BLaER1 treated with 17β-estradiol and CSF1 and Interleukin-3, amounts not matched to agents 10 nM and 100 nM (cell line): ENCODE measurements around the gene PTP4A2.
"Not testable (repeated sequence)": the region's sequence is repeated elsewhere in the genome, so short reads cannot be mapped to it uniquely, and the experiment has no call there.

Experiments used
- H3K27ac ChIP-seq, 11 experiments: shearing (Covaris generic); formaldehyde crosslinking; 2 replicates each; pipeline ENCODE4 v1.8.1; 2022
- H3K27me3 ChIP-seq, 11 experiments: shearing (Covaris generic); formaldehyde crosslinking; 2 replicates each; pipeline ENCODE4 v1.8.1; 2022
- H3K36me3 ChIP-seq, 11 experiments: shearing (Covaris generic); formaldehyde crosslinking; 2 replicates each; pipeline ENCODE4 v1.8.1; 2022
- H3K4me1 ChIP-seq, 10 experiments: shearing (Covaris generic); formaldehyde crosslinking; 2 replicates each; pipeline ENCODE4 v1.8.1; 2022
- H3K4me2 ChIP-seq, 11 experiments: shearing (Covaris generic); formaldehyde crosslinking; 2 replicates each; pipeline ENCODE4 v1.8.1; 2022
- H3K4me3 ChIP-seq, 10 experiments: shearing (Covaris generic); formaldehyde crosslinking; 2 replicates each; pipeline ENCODE4 v1.8.1; 2022
- H3K9ac ChIP-seq, 11 experiments: shearing (Covaris generic); formaldehyde crosslinking; 2 replicates each; pipeline ENCODE4 v1.8.1; 2022
- H3K9me3 ChIP-seq, 11 experiments: shearing (Covaris generic); formaldehyde crosslinking; replicated peaks in 1 of 11; 2 replicates each; pipeline ENCODE4 v1.8.1; 2022
- H4K20me1 ChIP-seq, 11 experiments: shearing (Covaris generic); formaldehyde crosslinking; 2 replicates each; pipeline ENCODE4 v1.8.1; 2022
- Cebpa-rat ChIP-seq, 11 experiments: shearing (Covaris generic); IDR thresholded peaks; 2 replicates each; pipeline ENCODE4 v1.8.1; 2022

PTP4A2 gene

GRCh38 chr1:31931593-31932225 is 6.5 kb downstream of the PTP4A2 start:
- Histone ChIP-seq H4K20me1 (peaks cover 95 to 100% (median 99%) of the 10 kb centered on the region in 11 experiments), H3K36me3 (peaks cover 3 to 34% (median 10%) of the 10 kb centered on the region in 11 experiments; a peak in 11 of 22 replicates), H3K27me3 (no peaks in the 10 kb centered on the region), H3K9me3 (no peaks in the 10 kb centered on the region), H3K27ac (peak overlapping the region; percentile 1 to 75 (median 64); a peak in 21 of 22 replicates), H3K4me1 (peaks cover 92 to 98% (median 97%) of the 10 kb centered on the region in 10 experiments), H3K4me2 (peak overlapping the region; percentile 33 to 99 (median 88)), H3K9ac (peak overlapping the region in 7 of 11 experiments; percentile 23 to 54 (median 29); a peak in 9 of 22 replicates), H3K4me3 (peak overlapping the region in 4 of 10 experiments; percentile 6 to 30 (median 26); a peak in 3 of 20 replicates)
- no peak for TF ChIP-seq Cebpa-rat (IDR thresholded peaks at IDR 0.05)

DNA sequence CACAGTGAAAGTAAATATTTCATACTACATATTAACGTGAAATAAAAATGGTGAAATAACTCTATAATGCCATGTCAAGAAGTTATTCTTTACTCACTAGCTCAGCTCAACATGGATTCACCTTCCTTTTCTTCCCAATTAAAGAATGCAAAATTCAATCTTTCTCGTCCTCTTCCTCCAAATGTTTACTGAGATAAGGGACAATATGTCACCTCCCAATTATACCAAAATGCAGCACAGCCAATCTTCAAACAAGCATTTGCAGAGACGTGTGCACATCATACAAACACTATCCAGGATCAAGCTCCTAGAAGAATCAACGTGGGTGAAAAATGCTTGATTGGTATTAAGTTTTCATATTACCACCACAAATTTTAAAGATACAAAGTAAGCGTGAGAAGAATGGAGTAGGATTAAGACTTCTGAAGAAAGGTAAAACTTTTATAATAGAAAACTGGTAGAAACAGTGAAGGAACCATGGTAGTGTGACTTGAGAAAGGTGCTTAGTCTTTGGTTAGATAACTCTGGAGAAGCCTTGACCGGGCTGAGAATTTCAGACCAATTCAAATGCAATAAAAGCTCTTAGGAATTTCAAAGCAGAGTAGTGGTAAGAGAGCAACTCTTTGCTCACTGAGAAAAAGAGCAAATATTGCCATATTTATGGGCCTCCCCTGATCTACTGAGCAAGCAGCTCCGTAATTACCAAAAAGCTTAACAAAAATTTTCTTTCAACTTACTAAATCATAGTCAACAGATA is 7.2 kb downstream of the PTP4A2 start:
- H3K4me3 ChIP-seq, result peak overlapping the region in 3 of 10 experiments; percentile 25 to 30 (median 27); a peak in 5 of 20 replicates
- H3K27ac ChIP-seq, result peak overlapping the region; percentile 15 to 75 (median 64); a peak in 21 of 22 replicates
- no peaks in the 10 kb centered on the region for H3K27me3 ChIP-seq
- H3K4me1 ChIP-seq, result peaks cover 91 to 100% (median 97%) of the 10 kb centered on the region in 10 experiments
- peaks cover 3 to 37% (median 10%) of the 10 kb centered on the region in 11 experiments; a peak in 11 of 22 replicates for H3K36me3 ChIP-seq
- H3K9me3 ChIP-seq, result no peaks in the 10 kb centered on the region
- peak overlapping the region in 7 of 11 experiments; percentile 23 to 54 (median 29); a peak in 9 of 22 replicates for H3K9ac ChIP-seq
- no peak for TF ChIP-seq Cebpa-rat (IDR thresholded peaks at IDR 0.05)
- peaks cover 94 to 100% (median 99%) of the 10 kb centered on the region in 11 experiments for H4K20me1 ChIP-seq
- peak overlapping the region; percentile 43 to 99 (median 88) for H3K4me2 ChIP-seq

- peaks cover 77 to 100% (median 88%) of the 10 kb centered on the region in 10 experiments for H3K4me1 ChIP-seq
- no peak overlapping the region for H3K4me3 ChIP-seq
- TF ChIP-seq Cebpa-rat (IDR thresholded peaks at IDR 0.05), result no peak
Measured at GRCh38 chr1:31927661-31927980, 10.5 kb downstream of the PTP4A2 start.

DNA sequence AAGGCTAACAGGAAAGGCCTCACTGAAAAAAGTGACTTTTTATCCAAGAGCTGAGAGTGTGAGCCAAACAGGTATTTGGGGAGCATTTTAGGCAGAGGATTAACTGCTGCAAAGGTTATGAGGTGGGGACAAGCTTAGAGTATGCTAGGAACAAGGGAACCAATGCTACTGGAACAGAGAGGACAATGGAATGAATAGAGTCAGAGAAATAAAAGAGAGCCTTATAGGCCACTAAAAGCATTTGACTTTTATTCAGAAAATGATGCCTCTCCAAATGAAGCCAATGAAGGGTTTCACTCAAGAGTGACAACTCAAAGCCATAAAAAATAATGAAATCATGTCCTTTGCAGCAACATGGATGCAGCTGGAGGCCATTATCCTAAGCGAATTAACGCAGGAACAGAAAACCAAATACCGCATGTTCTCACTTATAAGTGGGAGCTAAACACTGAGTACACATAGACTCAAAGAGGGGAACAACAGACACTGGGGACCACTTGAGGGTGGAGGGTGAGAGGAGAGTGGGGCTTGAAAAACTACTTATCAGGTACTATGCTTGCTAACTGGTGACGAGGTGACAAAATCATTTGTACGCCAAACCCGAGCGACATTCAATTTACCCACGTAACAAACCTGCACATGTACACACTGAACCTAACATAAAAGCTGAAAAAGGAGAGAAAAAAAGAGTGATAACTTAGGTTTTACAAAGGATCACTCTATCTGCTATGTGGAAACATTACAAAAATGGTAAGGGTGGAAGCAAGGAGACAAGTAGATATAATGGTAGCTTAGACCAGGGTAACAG is 11.1 kb downstream of the PTP4A2 start:
- Histone ChIP-seq H3K36me3 (peaks cover 11 to 65% (median 27%) of the 10 kb centered on the region in 11 experiments; a peak in 17 of 22 replicates), H3K27me3 (no peaks in the 10 kb centered on the region), H3K9ac (peak overlapping the region in 3 of 11 experiments; percentile 20 to 46 (median 45); a peak in 4 of 22 replicates), H3K9me3 (no peaks in the 10 kb centered on the region), H3K4me1 (peaks cover 73 to 100% (median 86%) of the 10 kb centered on the region in 10 experiments), H3K4me2 (peak overlapping the region; percentile 33 to 99 (median 52)), H3K4me3 (peak overlapping the region in 2 of 10 experiments; percentile 1 to 4; a peak in 1 of 20 replicates), H3K27ac (peak overlapping the region in 9 of 11 experiments; percentile 2 to 59 (median 41); a peak in 12 of 22 replicates), H4K20me1 (peaks cover 90 to 100% (median 99%) of the 10 kb centered on the region in 11 experiments)
- no peak for TF ChIP-seq Cebpa-rat (IDR thresholded peaks at IDR 0.05)

More at GRCh38 chr1:31927661-31927980, 10.5 kb downstream of the PTP4A2 start:
- Histone ChIP-seq H4K20me1 (peaks cover 90 to 100% (median 99%) of the 10 kb centered on the region in 11 experiments), H3K9me3 (no peaks in the 10 kb centered on the region), H3K4me2 (peak overlapping the region in 10 of 11 experiments; percentile 33 to 99 (median 52); a peak in 14 of 22 replicates), H3K27ac (peak overlapping the region in 4 of 11 experiments; percentile 17 to 59 (median 40); a peak in 5 of 22 replicates), H3K27me3 (no peaks in the 10 kb centered on the region), H3K36me3 (peaks cover 11 to 59% (median 25%) of the 10 kb centered on the region in 11 experiments; a peak in 17 of 22 replicates), H3K9ac (peak overlapping the region in 1 of 11 experiments; percentile 46; a peak in 2 of 22 replicates)

GRCh38 chr1:31926252-31926651 is 11.9 kb downstream of the PTP4A2 start:
- peaks cover 65 to 100% (median 86%) of the 10 kb centered on the region in 10 experiments for H3K4me1 ChIP-seq
- H3K4me2 ChIP-seq, result peak overlapping the region; percentile 33 to 99 (median 52); a peak in 20 of 22 replicates
- no peaks in the 10 kb centered on the region for H3K27me3 ChIP-seq
- H3K9me3 ChIP-seq, result no peaks in the 10 kb centered on the region
- peak overlapping the region in 7 of 11 experiments; percentile 2 to 59 (median 51); a peak in 10 of 22 replicates for H3K27ac ChIP-seq
- peak overlapping the region in 2 of 10 experiments; percentile 4 to 19; a peak in 2 of 20 replicates for H3K4me3 ChIP-seq
- peaks cover 83 to 100% (median 99%) of the 10 kb centered on the region in 11 experiments for H4K20me1 ChIP-seq
- peak overlapping the region in 2 of 11 experiments; percentile 45 to 46; a peak in 3 of 22 replicates for H3K9ac ChIP-seq
- H3K36me3 ChIP-seq, result peaks cover 11 to 70% (median 29%) of the 10 kb centered on the region in 11 experiments; a peak in 17 of 22 replicates
- no peak for TF ChIP-seq Cebpa-rat (IDR thresholded peaks at IDR 0.05)

DNA sequence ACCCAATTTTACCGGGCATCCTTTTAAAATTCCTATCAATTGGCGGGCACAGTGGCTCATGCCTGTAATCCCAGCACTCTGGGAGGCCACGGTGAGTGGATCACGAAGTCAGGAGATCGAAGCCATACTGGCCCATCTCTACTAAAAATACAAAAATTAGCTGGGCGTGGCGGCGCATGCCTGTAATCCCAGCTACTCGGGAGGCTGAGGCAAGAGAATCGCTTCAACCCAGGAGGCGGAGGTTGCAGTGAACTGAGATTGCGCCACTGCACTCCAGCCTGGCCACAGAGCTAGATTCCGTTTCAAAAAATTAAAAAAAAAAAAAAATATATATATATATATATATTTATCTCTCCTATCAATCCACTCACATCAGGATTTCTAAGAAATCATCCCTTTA is 12.3 kb downstream of the PTP4A2 start:
- peaks cover 11 to 70% (median 30%) of the 10 kb centered on the region in 11 experiments; a peak in 18 of 22 replicates for H3K36me3 ChIP-seq
- H3K4me2 ChIP-seq, result peak overlapping the region; percentile 19 to 99 (median 45); a peak in 18 of 22 replicates
- TF ChIP-seq Cebpa-rat (IDR thresholded peaks at IDR 0.05), result peak in 1 of 11 experiments; percentile 25; a peak in 1 of 22 replicates
- not testable (repeated sequence) for H3K9me3 ChIP-seq, H3K27me3 ChIP-seq
- peak overlapping the region in 5 of 11 experiments; percentile 40 to 59 (median 54); a peak in 9 of 22 replicates for H3K27ac ChIP-seq
- H3K9ac ChIP-seq, result peak overlapping the region in 2 of 11 experiments; percentile 45 to 46; a peak in 3 of 22 replicates
- H3K4me1 ChIP-seq, result peaks cover 61 to 100% (median 85%) of the 10 kb centered on the region in 10 experiments
- peaks cover 79 to 100% (median 99%) of the 10 kb centered on the region in 11 experiments for H4K20me1 ChIP-seq
- H3K4me3 ChIP-seq, result peak overlapping the region in 1 of 10 experiments; percentile 19; a peak in 2 of 20 replicates

GRCh38 chr1:31924839-31925238 is 13.3 kb downstream of the PTP4A2 start:
- H3K4me2 ChIP-seq, result peak overlapping the region in 8 of 11 experiments; percentile 12 to 99 (median 58); a peak in 10 of 22 replicates
- no peak overlapping the region for H3K4me3 ChIP-seq

More at GRCh38 chr1:31924839-31925238, 13.3 kb downstream of the PTP4A2 start:
- Histone ChIP-seq H3K27me3 (no peaks in the 10 kb centered on the region), H3K27ac (peak overlapping the region in 5 of 11 experiments; percentile 9 to 59 (median 54); a peak in 9 of 22 replicates), H3K36me3 (peaks cover 11 to 67% (median 31%) of the 10 kb centered on the region in 11 experiments; a peak in 18 of 22 replicates), H3K9me3 (0 out of 22 replicates have a peak, but pooled peaks cover 0 to 5% (median 0%) of the 10 kb centered on the region in 11 experiments), H3K4me1 (peaks cover 51 to 99% (median 76%) of the 10 kb centered on the region in 10 experiments), H4K20me1 (peaks cover 79 to 100% (median 98%) of the 10 kb centered on the region in 11 experiments), H3K9ac (peak overlapping the region in 3 of 11 experiments; percentile 7 to 46 (median 45); a peak in 2 of 22 replicates)
- TF ChIP-seq Cebpa-rat (IDR thresholded peaks at IDR 0.05), result no peak
